ENCODE results near the gene PNMA8C.

GRCh38 chr19:46441866-46442265 lies 13.1 kb upstream of the PNMA8C start:
- TF ChIP-seq CTCF (IDR thresholded peaks at IDR 0.05) = no peak
- TF ChIP-seq POLR2A (IDR thresholded peaks at IDR 0.05) = no peak
